GM10248 (cell line): ENCODE results near the gene HMCN1.

Experiments
- CTCF ChIA-PET: fragments of 300-600 bp; sonication (Branson Sonifier 250); formaldehyde crosslinking; extraction: SDS; loops from one replicate; lab custom pipeline; 2021; ENCODE audit warnings: antibody characterized with exemption; lab: Yijun Ruan, JAX
- POLR2A ChIA-PET: fragments of 350-650 bp; sonication (Branson Sonifier 250); formaldehyde crosslinking; extraction: SDS; loops from one replicate; lab custom pipeline; 2020; ENCODE audit warnings: antibody characterized with exemption; lab: Yijun Ruan, JAX
- DNase-seq: peaks from one replicate; pipeline ENCODE4 v3.0.0; 2012; ENCODE audit errors: extremely low spot score
- TF ChIP-seq, protein P1 (sequence below): IDR thresholded peaks from 2 replicates; pipeline ENCODE4 v1.5.1; 2012; ENCODE audit warnings: mild to moderate bottlenecking, low read depth; ENCODE audit errors: extremely low read depth, missing control alignments, control extremely low read depth

The HMCN1 gene

GRCh38 chr1:185720633-185721272 is 13.4 kb upstream of the HMCN1 start:
- DNase-seq: no peak
- POLR2A ChIA-PET: no interaction called here
- CTCF ChIA-PET: interaction anchor here (0.8 to 1.7 kb wide), 9 partner anchors 13 to 489 kb away, joined by 3 to 8 read pairs (median 4); partner anchors contain the start of gene HMCN1
- TF ChIP-seq, protein P1, sequence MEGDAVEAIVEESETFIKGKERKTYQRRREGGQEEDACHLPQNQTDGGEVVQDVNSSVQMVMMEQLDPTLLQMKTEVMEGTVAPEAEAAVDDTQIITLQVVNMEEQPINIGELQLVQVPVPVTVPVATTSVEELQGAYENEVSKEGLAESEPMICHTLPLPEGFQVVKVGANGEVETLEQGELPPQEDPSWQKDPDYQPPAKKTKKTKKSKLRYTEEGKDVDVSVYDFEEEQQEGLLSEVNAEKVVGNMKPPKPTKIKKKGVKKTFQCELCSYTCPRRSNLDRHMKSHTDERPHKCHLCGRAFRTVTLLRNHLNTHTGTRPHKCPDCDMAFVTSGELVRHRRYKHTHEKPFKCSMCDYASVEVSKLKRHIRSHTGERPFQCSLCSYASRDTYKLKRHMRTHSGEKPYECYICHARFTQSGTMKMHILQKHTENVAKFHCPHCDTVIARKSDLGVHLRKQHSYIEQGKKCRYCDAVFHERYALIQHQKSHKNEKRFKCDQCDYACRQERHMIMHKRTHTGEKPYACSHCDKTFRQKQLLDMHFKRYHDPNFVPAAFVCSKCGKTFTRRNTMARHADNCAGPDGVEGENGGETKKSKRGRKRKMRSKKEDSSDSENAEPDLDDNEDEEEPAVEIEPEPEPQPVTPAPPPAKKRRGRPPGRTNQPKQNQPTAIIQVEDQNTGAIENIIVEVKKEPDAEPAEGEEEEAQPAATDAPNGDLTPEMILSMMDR: peak; percentile 35

- no peak for DNase-seq
- TF ChIP-seq, protein P1: no peak
- CTCF ChIA-PET: interaction anchor here (1.1 to 1.7 kb wide), 3 partner anchors 17 to 488 kb away, joined by 3 to 7 read pairs (median 7); no protein-coding TSS in a partner anchor
- POLR2A ChIA-PET: no interaction called here
Observed at GRCh38 chr1:185721553-185721952, 12.6 kb upstream of the HMCN1 start.

DNA sequence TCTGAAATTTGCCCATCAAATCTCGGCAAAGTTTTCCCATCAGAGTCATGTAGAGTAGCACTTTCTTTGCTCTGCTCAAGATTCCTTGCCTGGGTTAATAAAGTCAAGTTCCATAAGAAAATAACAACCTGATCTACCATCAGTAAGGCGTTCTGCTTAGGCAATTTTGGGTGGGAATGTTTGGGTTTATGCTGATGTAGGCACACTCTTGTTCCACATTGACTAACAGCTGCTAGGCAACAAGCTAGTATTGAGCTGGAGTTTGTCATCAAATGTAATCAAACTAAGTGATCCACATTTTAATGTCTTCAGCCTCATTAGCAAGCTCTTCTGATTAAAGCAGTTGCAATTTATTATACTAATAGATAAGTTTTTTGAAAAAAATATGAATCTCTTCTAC is 12.1 kb upstream of the HMCN1 start:
- CTCF ChIA-PET: no interaction called here
- TF ChIP-seq, protein P1: no peak
- no peak for DNase-seq
- POLR2A ChIA-PET: no interaction called here

GRCh38 chr1:185727726-185728125 is 6.5 kb upstream of the HMCN1 start:
- ChIA-PET POLR2A (no interaction called here), CTCF (no interaction called here)
- TF ChIP-seq, protein P1: no peak
- DNase-seq: no peak

- ChIA-PET POLR2A (no interaction called here), CTCF (no interaction called here)
- TF ChIP-seq, protein P1: no peak
- no peak for DNase-seq
Observed at GRCh38 chr1:185731446-185731845, 2.7 kb upstream of the HMCN1 start.

- DNase-seq: no peak
- ChIA-PET POLR2A (no interaction called here), CTCF (interaction anchor here (1.1 kb wide), 1 partner anchor 14 kb away, joined by 3 read pairs; no protein-coding TSS in a partner anchor)
- TF ChIP-seq, protein P1: no peak
Observed at GRCh38 chr1:185732951-185733350, 1.2 kb upstream of the HMCN1 start.
